ENCODE data around the gene REXO4.

The REXO4 gene

GRCh38 chr9:133374612-133375115 is 43.1 kb downstream of the REXO4 start:
- H3K9ac ChIP-seq (ENCODE audit: low read length) = peak overlapping the region; percentile 99
- H3K36me3 ChIP-seq (ENCODE audit: control insufficient read depth, insufficient read depth, low read length, severe bottlenecking) = peaks cover 23% of the 10 kb centered on the region
- H3K9me3 ChIP-seq (ENCODE audit: control insufficient read depth, low read length) = no peaks in the 10 kb centered on the region
- H3K4me1 ChIP-seq (ENCODE audit: control insufficient read depth, insufficient read depth, low read length) = peaks cover 68% of the 10 kb centered on the region
- no peaks in the 10 kb centered on the region for H3K27me3 ChIP-seq (replicated peaks; ENCODE audit: control insufficient read depth, insufficient read depth, low read length)
- peak; percentile 68 for DNase-seq (ENCODE audit: low read depth)
- peak overlapping the region; percentile 96 for H3K4me3 ChIP-seq (ENCODE audit: low read length)

GRCh38 chr9:133372144-133372543 is 45.7 kb downstream of the REXO4 start:
- Histone ChIP-seq H3K27me3 (replicated peaks; ENCODE audit: control insufficient read depth, insufficient read depth, low read length) (no peaks in the 10 kb centered on the region), H3K4me1 (ENCODE audit: control insufficient read depth, insufficient read depth, low read length) (peaks cover 76% of the 10 kb centered on the region), H3K9me3 (ENCODE audit: control insufficient read depth, low read length) (no peaks in the 10 kb centered on the region), H3K36me3 (ENCODE audit: control insufficient read depth, insufficient read depth, low read length, severe bottlenecking) (peaks cover 32% of the 10 kb centered on the region), H3K9ac (ENCODE audit: low read length) (peak overlapping the region; percentile 43), H3K4me3 (ENCODE audit: low read length) (peak overlapping the region; percentile 20)
- no peak for DNase-seq (ENCODE audit: low read depth)

DNA sequence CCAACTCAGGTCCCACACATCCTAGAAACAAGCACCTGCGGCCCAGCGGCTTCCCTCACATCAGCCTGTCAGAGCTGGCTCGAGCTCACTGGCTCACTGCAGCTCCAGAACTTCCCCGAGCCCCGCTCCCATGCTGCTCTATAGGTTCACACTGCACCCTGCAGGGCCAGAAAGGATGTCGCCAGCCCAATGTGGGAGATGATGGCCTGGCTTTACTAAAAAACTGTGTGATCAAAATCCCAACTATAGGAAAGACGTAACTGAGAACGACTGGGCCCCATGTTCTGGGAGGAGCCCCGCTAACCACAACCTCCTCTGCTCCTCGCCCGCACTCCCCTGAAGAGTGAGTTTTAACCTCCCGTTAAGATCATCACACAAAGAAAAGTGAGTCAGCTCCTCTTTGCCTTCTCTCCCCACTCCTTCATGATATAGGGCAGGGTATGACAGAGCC is 46.5 kb downstream of the REXO4 start:
- Histone ChIP-seq H3K9ac (ENCODE audit: low read length) (peak overlapping the region; percentile 53), H3K4me3 (ENCODE audit: low read length) (peak overlapping the region; percentile 20), H3K9me3 (ENCODE audit: control insufficient read depth, low read length) (no peaks in the 10 kb centered on the region), H3K36me3 (ENCODE audit: control insufficient read depth, insufficient read depth, low read length, severe bottlenecking) (peaks cover 41% of the 10 kb centered on the region), H3K27me3 (replicated peaks; ENCODE audit: control insufficient read depth, insufficient read depth, low read length) (no peaks in the 10 kb centered on the region), H3K4me1 (ENCODE audit: control insufficient read depth, insufficient read depth, low read length) (peaks cover 69% of the 10 kb centered on the region)
- DNase-seq (ENCODE audit: low read depth) = no peak

DNA sequence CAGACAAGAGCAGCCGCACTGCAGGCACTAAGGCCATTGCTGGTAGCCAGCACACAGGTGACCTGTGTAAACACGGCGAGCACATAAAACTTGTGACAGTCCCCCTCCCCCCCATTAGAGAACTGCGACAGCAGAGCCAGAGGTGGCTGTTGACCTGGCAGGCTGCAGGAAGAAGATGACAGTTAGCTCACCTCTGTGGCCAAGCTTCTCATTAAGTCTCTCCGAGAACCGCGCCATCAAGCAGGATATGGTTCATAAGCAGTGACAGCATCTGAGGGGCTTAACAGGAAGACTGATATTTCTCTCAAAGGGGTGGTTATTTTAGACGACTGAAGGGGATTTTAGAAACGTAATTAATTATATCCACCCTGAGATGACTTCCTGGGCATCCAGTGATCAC is 47.1 kb downstream of the REXO4 start:
- no peak for DNase-seq (ENCODE audit: low read depth)
- H3K4me1 ChIP-seq (ENCODE audit: control insufficient read depth, insufficient read depth, low read length) = peaks cover 69% of the 10 kb centered on the region
- no peak overlapping the region for H3K9ac ChIP-seq (ENCODE audit: low read length)
- peaks cover 47% of the 10 kb centered on the region for H3K36me3 ChIP-seq (ENCODE audit: control insufficient read depth, insufficient read depth, low read length, severe bottlenecking)
- no peak overlapping the region for H3K4me3 ChIP-seq (ENCODE audit: low read length)
- H3K27me3 ChIP-seq (replicated peaks; ENCODE audit: control insufficient read depth, insufficient read depth, low read length) = no peaks in the 10 kb centered on the region
- no peaks in the 10 kb centered on the region for H3K9me3 ChIP-seq (ENCODE audit: control insufficient read depth, low read length)

- Histone ChIP-seq H3K9me3 (ENCODE audit: control insufficient read depth, low read length) (no peaks in the 10 kb centered on the region), H3K9ac (ENCODE audit: low read length) (no peak overlapping the region), H3K36me3 (ENCODE audit: control insufficient read depth, insufficient read depth, low read length, severe bottlenecking) (peaks cover 54% of the 10 kb centered on the region), H3K4me1 (ENCODE audit: control insufficient read depth, insufficient read depth, low read length) (peaks cover 69% of the 10 kb centered on the region), H3K4me3 (ENCODE audit: low read length) (no peak overlapping the region), H3K27me3 (replicated peaks; ENCODE audit: control insufficient read depth, insufficient read depth, low read length) (no peaks in the 10 kb centered on the region)
- DNase-seq (ENCODE audit: low read depth) = no peak
Observed at GRCh38 chr9:133369933-133370332, 47.9 kb downstream of the REXO4 start.

DNA sequence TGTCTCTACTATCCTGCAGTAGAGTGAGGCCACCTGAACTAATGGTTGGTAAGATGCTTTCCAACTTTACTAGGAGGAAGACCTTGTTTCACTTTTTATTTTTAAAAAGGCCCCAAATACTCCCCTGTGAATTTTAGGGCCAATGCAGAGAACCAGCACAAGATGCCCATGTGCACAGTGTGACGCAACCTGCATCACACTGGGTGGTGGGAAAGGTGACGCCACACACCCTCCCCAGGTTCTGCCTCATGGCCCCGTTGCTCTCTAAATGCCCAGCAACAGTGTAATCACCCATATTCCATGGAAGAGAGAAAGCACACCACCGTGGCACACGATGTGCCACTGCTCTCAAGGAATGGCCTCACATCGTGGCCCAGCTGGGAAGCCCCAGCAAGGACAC is 48.4 kb downstream of the REXO4 start:
- Histone ChIP-seq H3K4me3 (ENCODE audit: low read length) (no peak overlapping the region), H3K9ac (ENCODE audit: low read length) (no peak overlapping the region), H3K36me3 (ENCODE audit: control insufficient read depth, insufficient read depth, low read length, severe bottlenecking) (peaks cover 57% of the 10 kb centered on the region), H3K27me3 (replicated peaks; ENCODE audit: control insufficient read depth, insufficient read depth, low read length) (no peaks in the 10 kb centered on the region), H3K4me1 (ENCODE audit: control insufficient read depth, insufficient read depth, low read length) (peaks cover 69% of the 10 kb centered on the region), H3K9me3 (ENCODE audit: control insufficient read depth, low read length) (no peaks in the 10 kb centered on the region)
- DNase-seq (ENCODE audit: low read depth) = no peak

DNA sequence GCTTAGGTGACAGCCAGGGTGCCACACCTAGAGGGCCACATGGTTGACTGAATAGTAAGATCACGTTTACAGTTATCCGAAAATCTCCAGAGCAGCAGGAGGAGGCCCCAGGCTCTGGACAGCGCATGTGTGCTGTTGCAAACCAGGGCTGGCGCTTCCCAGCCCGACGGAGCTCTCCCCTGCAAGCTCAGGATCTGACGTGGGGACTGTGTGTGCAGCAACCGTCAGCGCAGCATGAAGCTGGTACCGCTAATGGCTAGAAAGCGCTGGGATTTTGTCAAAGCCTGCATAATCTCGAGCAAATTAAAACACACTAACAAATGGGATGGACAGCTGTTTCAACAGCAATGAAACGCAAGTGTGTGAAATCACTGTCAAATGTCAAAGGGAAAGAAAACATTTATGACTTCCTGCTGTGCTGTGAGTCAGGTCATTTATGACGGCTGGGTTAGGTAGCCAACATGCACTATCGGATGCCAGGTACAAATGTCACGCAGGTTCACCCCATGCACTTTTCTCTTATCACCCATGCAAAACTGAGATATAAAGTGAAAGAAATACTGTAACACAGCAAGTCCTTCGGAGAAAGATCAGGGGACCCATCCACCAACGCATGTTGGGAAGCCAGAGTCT is 49.4 kb downstream of the REXO4 start:
- Histone ChIP-seq H3K9me3 (ENCODE audit: control insufficient read depth, low read length) (no peaks in the 10 kb centered on the region), H3K36me3 (ENCODE audit: control insufficient read depth, insufficient read depth, low read length, severe bottlenecking) (peaks cover 66% of the 10 kb centered on the region), H3K27me3 (replicated peaks; ENCODE audit: control insufficient read depth, insufficient read depth, low read length) (no peaks in the 10 kb centered on the region), H3K9ac (ENCODE audit: low read length) (peak overlapping the region; percentile 11), H3K4me3 (ENCODE audit: low read length) (peak overlapping the region; percentile 16), H3K4me1 (ENCODE audit: control insufficient read depth, insufficient read depth, low read length) (peaks cover 60% of the 10 kb centered on the region)
- no peak for DNase-seq (ENCODE audit: low read depth)

GRCh38 chr9:133367778-133368177 is 50.0 kb downstream of the REXO4 start:
- peaks cover 68% of the 10 kb centered on the region for H3K36me3 ChIP-seq (ENCODE audit: control insufficient read depth, insufficient read depth, low read length, severe bottlenecking)

GRCh38 chr9:133367221-133367620 is 50.6 kb downstream of the REXO4 start:
- Histone ChIP-seq H3K27me3 (replicated peaks; ENCODE audit: control insufficient read depth, insufficient read depth, low read length) (no peaks in the 10 kb centered on the region), H3K36me3 (ENCODE audit: control insufficient read depth, insufficient read depth, low read length, severe bottlenecking) (peaks cover 68% of the 10 kb centered on the region), H3K4me1 (ENCODE audit: control insufficient read depth, insufficient read depth, low read length) (peaks cover 56% of the 10 kb centered on the region), H3K9ac (ENCODE audit: low read length) (peak overlapping the region; percentile 11), H3K9me3 (ENCODE audit: control insufficient read depth, low read length) (no peaks in the 10 kb centered on the region), H3K4me3 (ENCODE audit: low read length) (no peak overlapping the region)
- DNase-seq (ENCODE audit: low read depth) = no peak

More at GRCh38 chr9:133367778-133368177, 50.0 kb downstream of the REXO4 start:
- Histone ChIP-seq H3K27me3 (replicated peaks; ENCODE audit: control insufficient read depth, insufficient read depth, low read length) (no peaks in the 10 kb centered on the region), H3K9ac (ENCODE audit: low read length) (peak overlapping the region; percentile 11), H3K4me1 (ENCODE audit: control insufficient read depth, insufficient read depth, low read length) (peaks cover 57% of the 10 kb centered on the region), H3K4me3 (ENCODE audit: low read length) (peak overlapping the region; percentile 16), H3K9me3 (ENCODE audit: control insufficient read depth, low read length) (no peaks in the 10 kb centered on the region)
- no peak for DNase-seq (ENCODE audit: low read depth)

- Histone ChIP-seq H3K27me3 (replicated peaks; ENCODE audit: control insufficient read depth, insufficient read depth, low read length) (no peaks in the 10 kb centered on the region), H3K9me3 (ENCODE audit: control insufficient read depth, low read length) (no peaks in the 10 kb centered on the region), H3K36me3 (ENCODE audit: control insufficient read depth, insufficient read depth, low read length, severe bottlenecking) (peaks cover 75% of the 10 kb centered on the region), H3K4me3 (ENCODE audit: low read length) (no peak overlapping the region), H3K9ac (ENCODE audit: low read length) (no peak overlapping the region), H3K4me1 (ENCODE audit: control insufficient read depth, insufficient read depth, low read length) (peaks cover 48% of the 10 kb centered on the region)
- DNase-seq (ENCODE audit: low read depth) = no peak
Observed at GRCh38 chr9:133366435-133366834, 51.4 kb downstream of the REXO4 start.

GRCh38 chr9:133362359-133363044 is 55.3 kb downstream of the REXO4 start:
- H3K4me3 ChIP-seq (ENCODE audit: low read length) = no peak overlapping the region
- no peaks in the 10 kb centered on the region for H3K27me3 ChIP-seq (replicated peaks; ENCODE audit: control insufficient read depth, insufficient read depth, low read length)
- H3K4me1 ChIP-seq (ENCODE audit: control insufficient read depth, insufficient read depth, low read length) = peaks cover 23% of the 10 kb centered on the region
- H3K36me3 ChIP-seq (ENCODE audit: control insufficient read depth, insufficient read depth, low read length, severe bottlenecking) = peaks cover 76% of the 10 kb centered on the region
- no peak overlapping the region for H3K9ac ChIP-seq (ENCODE audit: low read length)
- H3K9me3 ChIP-seq (ENCODE audit: control insufficient read depth, low read length) = no peaks in the 10 kb centered on the region
- DNase-seq (ENCODE audit: low read depth) = no peak

All from adipocyte (in vitro differentiated cells).